ENCODE measurements around the gene MYEOV.

MYEOV gene

GRCh38 chr11:69252490-69252837 lies 41.5 kb upstream of the MYEOV start:
- Histone ChIP-seq H3K4me1 (ENCODE audit: control insufficient read depth in 2 of 2, insufficient read depth in 2 of 2, low read length in 2 of 2) (peaks cover 2 to 4% of the 10 kb centered on the region in 2 donors), H3K9me3 (ENCODE audit: control insufficient read depth in 2 of 2, low read length in 2 of 2) (peaks cover 0 to 3% of the 10 kb centered on the region in 2 donors), H3K27me3 (ENCODE audit: control insufficient read depth in 2 of 2, insufficient read depth in 2 of 2, low read length in 2 of 2) (peaks cover 0 to 3% of the 10 kb centered on the region in 2 donors), H3K27ac (ENCODE audit: low read depth in 2 of 2, low read length in 2 of 2) (no peak overlapping the region), H3K36me3 (ENCODE audit: control insufficient read depth in 2 of 2, insufficient read depth in 2 of 2, low read length in 2 of 2) (no peaks in the 10 kb centered on the region), H3K4me3 (ENCODE audit: low read length in 2 of 2) (no peak overlapping the region), H3K9ac (ENCODE audit: low read depth in 1 of 2, low read length in 2 of 2) (no peak overlapping the region)

GRCh38 chr11:69253028-69253427 lies 40.9 kb upstream of the MYEOV start:
- Histone ChIP-seq H3K4me1 (ENCODE audit: control insufficient read depth in 2 of 2, insufficient read depth in 2 of 2, low read length in 2 of 2) (peaks cover 2 to 4% of the 10 kb centered on the region in 2 donors), H3K27ac (ENCODE audit: low read depth in 2 of 2, low read length in 2 of 2) (no peak overlapping the region), H3K4me3 (ENCODE audit: low read length in 2 of 2) (no peak overlapping the region), H3K27me3 (ENCODE audit: control insufficient read depth in 2 of 2, insufficient read depth in 2 of 2, low read length in 2 of 2) (peaks cover 0 to 3% of the 10 kb centered on the region in 2 donors), H3K36me3 (ENCODE audit: control insufficient read depth in 2 of 2, insufficient read depth in 2 of 2, low read length in 2 of 2) (no peaks in the 10 kb centered on the region), H3K9me3 (ENCODE audit: control insufficient read depth in 2 of 2, low read length in 2 of 2) (peaks cover 0 to 3% of the 10 kb centered on the region in 2 donors), H3K9ac (ENCODE audit: low read depth in 1 of 2, low read length in 2 of 2) (no peak overlapping the region)

DNA sequence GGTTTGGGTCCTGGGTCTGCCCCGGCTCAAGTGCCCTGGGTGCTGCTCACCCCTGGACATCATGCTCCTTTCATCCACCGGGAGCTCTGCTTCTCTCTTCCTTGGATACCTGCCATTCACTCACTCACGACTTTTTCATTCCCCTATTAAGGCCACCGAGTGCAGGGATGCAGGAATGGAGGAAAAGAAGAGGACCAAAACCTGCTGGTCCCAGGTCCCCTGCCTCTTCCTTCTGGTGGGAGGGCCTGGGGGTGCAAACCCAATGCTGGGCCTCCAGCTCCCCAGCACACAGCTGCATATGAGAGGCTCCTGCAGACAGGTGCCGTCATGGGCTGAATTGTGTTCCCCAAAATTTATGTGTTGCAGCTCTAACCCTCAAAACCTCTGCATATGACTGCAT lies 36.8 kb upstream of the MYEOV start:
- Histone ChIP-seq H3K9ac (ENCODE audit: low read depth in 1 of 2, low read length in 2 of 2) (no peak overlapping the region), H3K27me3 (ENCODE audit: control insufficient read depth in 2 of 2, insufficient read depth in 2 of 2, low read length in 2 of 2) (no peaks in the 10 kb centered on the region), H3K9me3 (ENCODE audit: control insufficient read depth in 2 of 2, low read length in 2 of 2) (peaks cover 0 to 3% of the 10 kb centered on the region in 2 donors), H3K27ac (ENCODE audit: low read depth in 2 of 2, low read length in 2 of 2) (no peak overlapping the region), H3K4me1 (ENCODE audit: control insufficient read depth in 2 of 2, insufficient read depth in 2 of 2, low read length in 2 of 2) (peaks cover 0 to 7% of the 10 kb centered on the region in 2 donors), H3K4me3 (ENCODE audit: low read length in 2 of 2) (no peak overlapping the region), H3K36me3 (ENCODE audit: control insufficient read depth in 2 of 2, insufficient read depth in 2 of 2, low read length in 2 of 2) (no peaks in the 10 kb centered on the region)

- peaks cover 0 to 7% of the 10 kb centered on the region in 2 donors for H3K4me1 ChIP-seq (ENCODE audit: control insufficient read depth in 2 of 2, insufficient read depth in 2 of 2, low read length in 2 of 2)
- no peaks in the 10 kb centered on the region for H3K36me3 ChIP-seq (ENCODE audit: control insufficient read depth in 2 of 2, insufficient read depth in 2 of 2, low read length in 2 of 2)
- H3K9me3 ChIP-seq (ENCODE audit: control insufficient read depth in 2 of 2, low read length in 2 of 2): peaks cover 0 to 1% of the 10 kb centered on the region in 2 donors
- H3K9ac ChIP-seq (ENCODE audit: low read depth in 1 of 2, low read length in 2 of 2): no peak overlapping the region
- H3K27ac ChIP-seq (ENCODE audit: low read depth in 2 of 2, low read length in 2 of 2): no peak overlapping the region
- no peaks in the 10 kb centered on the region for H3K27me3 ChIP-seq (ENCODE audit: control insufficient read depth in 2 of 2, insufficient read depth in 2 of 2, low read length in 2 of 2)
- H3K4me3 ChIP-seq (ENCODE audit: low read length in 2 of 2): no peak overlapping the region
These were observed 35.9 kb upstream of the MYEOV start for GRCh38 chr11:69257838-69258658.

DNA sequence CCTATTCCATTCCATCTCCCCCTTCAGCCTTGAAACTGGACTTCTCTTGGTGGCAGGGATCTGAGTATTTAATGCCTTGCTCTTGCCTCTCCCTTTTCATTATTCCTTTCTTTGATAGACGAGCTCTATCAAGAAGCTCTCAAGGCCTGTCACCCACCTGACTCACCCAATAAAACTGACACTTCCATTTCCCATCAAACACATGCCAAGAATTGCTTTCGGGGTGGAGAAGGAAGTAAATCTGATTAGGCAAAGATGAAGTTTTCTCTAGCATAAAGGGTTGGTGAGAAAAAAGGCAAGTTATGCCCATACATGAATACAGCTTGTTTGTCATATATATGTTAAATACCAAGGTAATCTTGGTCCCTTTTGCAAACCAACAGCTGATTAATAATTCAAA lies 34.9 kb upstream of the MYEOV start:
- Histone ChIP-seq H3K9ac (ENCODE audit: low read depth in 1 of 2, low read length in 2 of 2) (no peak overlapping the region), H3K27ac (ENCODE audit: low read depth in 2 of 2, low read length in 2 of 2) (no peak overlapping the region), H3K4me3 (ENCODE audit: low read length in 2 of 2) (no peak overlapping the region), H3K36me3 (ENCODE audit: control insufficient read depth in 2 of 2, insufficient read depth in 2 of 2, low read length in 2 of 2) (no peaks in the 10 kb centered on the region), H3K27me3 (ENCODE audit: control insufficient read depth in 2 of 2, insufficient read depth in 2 of 2, low read length in 2 of 2) (no peaks in the 10 kb centered on the region), H3K9me3 (ENCODE audit: control insufficient read depth in 2 of 2, low read length in 2 of 2) (no peaks in the 10 kb centered on the region), H3K4me1 (ENCODE audit: control insufficient read depth in 2 of 2, insufficient read depth in 2 of 2, low read length in 2 of 2) (peaks cover 0 to 7% of the 10 kb centered on the region in 2 donors)

DNA sequence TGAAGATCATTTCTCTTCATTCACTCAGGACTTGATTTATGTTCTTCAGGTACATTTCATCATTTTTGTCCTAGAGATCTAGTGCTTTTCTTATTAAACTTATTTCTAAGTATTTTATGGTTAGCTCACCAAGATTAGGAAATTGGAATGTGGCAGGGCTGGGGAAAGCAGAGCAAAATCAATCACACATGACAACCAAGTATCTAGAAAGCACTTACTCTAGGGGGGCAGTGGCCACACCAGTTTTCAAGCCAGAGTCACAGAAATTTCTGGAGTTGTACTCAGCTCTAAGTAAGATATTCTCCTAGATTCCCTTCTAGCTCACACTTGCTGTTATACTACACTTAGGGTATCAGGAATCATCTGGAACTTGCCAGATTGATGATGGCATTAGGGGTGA lies 33.3 kb upstream of the MYEOV start:
- Histone ChIP-seq H3K36me3 (ENCODE audit: control insufficient read depth in 2 of 2, insufficient read depth in 2 of 2, low read length in 2 of 2) (no peaks in the 10 kb centered on the region), H3K4me3 (ENCODE audit: low read length in 2 of 2) (no peak overlapping the region), H3K27ac (ENCODE audit: low read depth in 2 of 2, low read length in 2 of 2) (no peak overlapping the region), H3K27me3 (ENCODE audit: control insufficient read depth in 2 of 2, insufficient read depth in 2 of 2, low read length in 2 of 2) (no peaks in the 10 kb centered on the region), H3K9me3 (ENCODE audit: control insufficient read depth in 2 of 2, low read length in 2 of 2) (no peaks in the 10 kb centered on the region), H3K9ac (ENCODE audit: low read depth in 1 of 2, low read length in 2 of 2) (no peak overlapping the region), H3K4me1 (ENCODE audit: control insufficient read depth in 2 of 2, insufficient read depth in 2 of 2, low read length in 2 of 2) (peaks cover 0 to 7% of the 10 kb centered on the region in 2 donors)

- Histone ChIP-seq H3K4me1 (ENCODE audit: control insufficient read depth in 2 of 2, insufficient read depth in 2 of 2, low read length in 2 of 2) (peaks cover 0 to 7% of the 10 kb centered on the region in 2 donors), H3K27me3 (ENCODE audit: control insufficient read depth in 2 of 2, insufficient read depth in 2 of 2, low read length in 2 of 2) (no peaks in the 10 kb centered on the region), H3K9ac (ENCODE audit: low read depth in 1 of 2, low read length in 2 of 2) (no peak overlapping the region), H3K9me3 (ENCODE audit: control insufficient read depth in 2 of 2, low read length in 2 of 2) (no peaks in the 10 kb centered on the region), H3K4me3 (ENCODE audit: low read length in 2 of 2) (no peak overlapping the region), H3K36me3 (ENCODE audit: control insufficient read depth in 2 of 2, insufficient read depth in 2 of 2, low read length in 2 of 2) (no peaks in the 10 kb centered on the region), H3K27ac (ENCODE audit: low read depth in 2 of 2, low read length in 2 of 2) (no peak overlapping the region)
These were observed 32.8 kb upstream of the MYEOV start for GRCh38 chr11:69261116-69261515.

DNA sequence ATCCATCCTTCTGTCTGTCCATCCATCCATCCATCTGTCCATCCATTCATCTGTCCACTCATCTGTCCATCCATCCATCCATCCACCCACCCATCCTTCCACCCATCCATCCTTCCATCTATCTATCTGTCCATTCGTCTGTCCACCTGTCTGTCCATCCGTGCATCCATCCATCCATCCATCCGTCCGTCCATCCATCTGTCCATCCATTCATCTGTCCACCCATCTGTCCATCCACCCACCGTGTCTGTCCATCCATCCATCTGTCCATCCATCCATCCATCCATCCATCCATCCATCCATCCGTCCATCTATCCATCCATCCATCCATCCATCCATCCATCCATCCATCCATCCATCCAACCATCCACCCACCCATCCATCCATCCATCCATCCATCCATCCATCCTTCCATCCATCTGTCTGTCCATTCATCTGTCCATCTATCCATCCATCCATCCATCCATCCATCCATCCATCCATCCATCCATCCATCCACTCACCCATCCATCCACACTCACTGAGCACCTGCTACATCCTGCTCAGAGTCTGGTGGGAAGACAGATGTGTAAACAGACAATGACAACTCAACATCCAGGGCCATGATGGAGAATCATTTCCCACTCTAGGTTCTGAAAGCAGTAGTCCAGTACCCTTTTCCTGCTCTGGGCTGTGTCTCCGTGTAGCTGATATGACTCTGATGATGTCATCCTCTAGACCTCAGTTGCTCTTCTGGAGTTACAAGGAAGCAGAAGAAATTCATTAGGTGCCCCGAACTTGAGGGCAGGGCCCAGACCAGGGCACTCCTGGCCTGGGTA lies 30.8 kb upstream of the MYEOV start:
- H3K4me3 ChIP-seq (ENCODE audit: low read length in 2 of 2): no peak overlapping the region
- H3K27ac ChIP-seq (ENCODE audit: low read depth in 2 of 2, low read length in 2 of 2): no peak overlapping the region

DNA sequence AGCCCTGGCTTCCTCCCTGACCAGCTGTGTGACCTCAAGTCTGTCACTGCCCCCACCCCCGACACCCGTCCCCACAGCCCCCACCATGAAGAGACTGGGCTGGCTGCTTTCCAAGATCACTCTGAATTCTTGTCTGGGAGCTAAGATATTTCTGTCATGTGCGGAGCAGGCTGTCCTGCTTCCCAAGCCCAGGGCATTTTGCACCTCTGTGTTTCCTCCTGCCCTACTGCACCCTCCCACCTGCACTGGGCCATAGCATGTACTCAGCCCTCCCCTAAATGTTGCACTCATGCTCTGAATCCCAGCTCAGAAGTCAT lies 30.3 kb upstream of the MYEOV start:
- H3K27ac ChIP-seq (ENCODE audit: low read depth in 2 of 2, low read length in 2 of 2): no peak overlapping the region
- peaks cover 0 to 5% of the 10 kb centered on the region in 2 donors for H3K4me1 ChIP-seq (ENCODE audit: control insufficient read depth in 2 of 2, insufficient read depth in 2 of 2, low read length in 2 of 2)
- H3K9me3 ChIP-seq (ENCODE audit: control insufficient read depth in 2 of 2, low read length in 2 of 2): no peaks in the 10 kb centered on the region
- no peaks in the 10 kb centered on the region for H3K27me3 ChIP-seq (ENCODE audit: control insufficient read depth in 2 of 2, insufficient read depth in 2 of 2, low read length in 2 of 2)
- no peak overlapping the region for H3K4me3 ChIP-seq (ENCODE audit: low read length in 2 of 2)
- H3K36me3 ChIP-seq (ENCODE audit: control insufficient read depth in 2 of 2, insufficient read depth in 2 of 2, low read length in 2 of 2): no peaks in the 10 kb centered on the region
- H3K9ac ChIP-seq (ENCODE audit: low read depth in 1 of 2, low read length in 2 of 2): no peak overlapping the region

More for the DNA sequence above, 30.8 kb upstream of the MYEOV start:
- Histone ChIP-seq H3K9me3 (ENCODE audit: control insufficient read depth in 2 of 2, low read length in 2 of 2) (no peaks in the 10 kb centered on the region), H3K27me3 (ENCODE audit: control insufficient read depth in 2 of 2, insufficient read depth in 2 of 2, low read length in 2 of 2) (no peaks in the 10 kb centered on the region), H3K9ac (ENCODE audit: low read depth in 1 of 2, low read length in 2 of 2) (no peak overlapping the region), H3K4me1 (ENCODE audit: control insufficient read depth in 2 of 2, insufficient read depth in 2 of 2, low read length in 2 of 2) (peaks cover 0 to 7% of the 10 kb centered on the region in 2 donors), H3K36me3 (ENCODE audit: control insufficient read depth in 2 of 2, insufficient read depth in 2 of 2, low read length in 2 of 2) (no peaks in the 10 kb centered on the region)

DNA sequence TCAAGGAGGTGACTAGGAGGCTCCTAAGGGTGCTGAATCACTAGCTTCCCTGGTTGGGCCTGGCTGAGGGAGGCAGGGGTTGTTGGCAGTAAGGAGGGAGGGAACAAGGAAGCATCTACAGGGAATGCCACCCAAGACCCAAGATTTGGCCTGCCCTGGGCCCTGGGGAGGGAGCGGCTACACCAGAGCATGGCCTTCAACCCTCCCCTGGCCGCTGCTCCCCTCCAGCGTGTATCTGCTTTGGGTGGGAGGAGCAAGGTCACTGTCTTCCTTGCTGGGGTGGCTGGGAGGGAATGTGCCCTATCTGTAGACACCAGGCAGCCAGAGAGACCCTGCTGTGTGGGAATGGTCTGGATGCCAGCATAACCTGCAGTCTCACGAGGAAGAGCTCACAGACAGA lies 29.5 kb upstream of the MYEOV start:
- no peak overlapping the region for H3K4me3 ChIP-seq (ENCODE audit: low read length in 2 of 2)
- H3K9me3 ChIP-seq (ENCODE audit: control insufficient read depth in 2 of 2, low read length in 2 of 2): no peaks in the 10 kb centered on the region
- no peak overlapping the region for H3K9ac ChIP-seq (ENCODE audit: low read depth in 1 of 2, low read length in 2 of 2)
- no peaks in the 10 kb centered on the region for H3K27me3 ChIP-seq (ENCODE audit: control insufficient read depth in 2 of 2, insufficient read depth in 2 of 2, low read length in 2 of 2)
- H3K36me3 ChIP-seq (ENCODE audit: control insufficient read depth in 2 of 2, insufficient read depth in 2 of 2, low read length in 2 of 2): no peaks in the 10 kb centered on the region
- no peak overlapping the region for H3K27ac ChIP-seq (ENCODE audit: low read depth in 2 of 2, low read length in 2 of 2)
- H3K4me1 ChIP-seq (ENCODE audit: control insufficient read depth in 2 of 2, insufficient read depth in 2 of 2, low read length in 2 of 2): peaks cover 0 to under 1% of the 10 kb centered on the region in 2 donors

Measured in mucosa of rectum (tissue), 2 donors.